A549 (cell line): ENCODE data around the gene NAPEPLD. TPM values are rescaled to one million over a fixed set of nuclear protein-coding genes. Genes with fewer than 3 reads are reported as not detected.
A peak's percentile ranks its signal among the peaks of the same experiment; 100 is the strongest.

Experiments
- ATAC-seq, 2 experiments: fragments of 200-7000 bp in 1 of 2; fragments of >200 bp in 1 of 2; cut with Nextera tagmentation in 1 of 2; cut with Tn5 transposase in 1 of 2; 3 replicates each; pipeline versions ENCODE4 v1.8.0 to v1.9.1; 2018 to 2020; ENCODE audit warnings: mild to moderate bottlenecking in 1 of 2, moderate library complexity in 1 of 2
- CTCF ChIA-PET: fragments of 300-600 bp; sonication (Branson Sonifier 250); formaldehyde crosslinking; extraction: SDS; loops from one replicate; lab custom pipeline; 2021; ENCODE audit warnings: antibody characterized with exemption, inconsistent platforms; lab: Yijun Ruan, JAX
- POLR2A ChIA-PET: fragments of 350-600 bp; formaldehyde crosslinking; extraction: SDS; loops from one replicate; lab custom pipeline; 2021; ENCODE audit warnings: antibody characterized with exemption, inconsistent platforms; lab: Yijun Ruan, JAX
- DNase-seq, 2 experiments: peaks; one replicate each; pipeline versions ENCODE4 v3.0.0 to v3.0.0-alpha.2; 2011 to 2016; ENCODE audit warnings: low read depth in 1 of 2, low spot score in 1 of 2
- FAIRE-seq: peaks from 2 replicates; lab custom pipeline; 2011; peaks lifted over from hg19 to GRCh38; lab: Jason Lieb, UNC
- H3K27ac ChIP-seq, 2 experiments: fragments of >200 bp; sonication (Bioruptor Twin); formaldehyde crosslinking; 3 replicates each; pipeline ENCODE4 v1.5.1; 2016 to 2017
- H3K4me1 ChIP-seq: fragments of >200 bp; sonication (Bioruptor Twin); formaldehyde crosslinking; 3 replicates; pipeline ENCODE4 v1.6.1; 2016
- H3K4me2 ChIP-seq: fragments of >200 bp; sonication (Bioruptor Twin); formaldehyde crosslinking; 3 replicates; pipeline ENCODE4 v1.6.1; 2016
- H3K4me3 ChIP-seq: fragments of >200 bp; sonication (Bioruptor Twin); formaldehyde crosslinking; 3 replicates; pipeline ENCODE4 v1.5.1; 2016
- H3K9me3 ChIP-seq: fragments of >200 bp; sonication (Bioruptor Twin); formaldehyde crosslinking; 3 replicates; pipeline ENCODE4 v1.6.1; 2016
- EHF ChIP-seq: fragments of 250-450 bp; sonication (Bioruptor Pico); IDR thresholded peaks from 2 replicates; pipeline ENCODE4 v1.5.0; 2020; ENCODE audit warnings: mild to moderate bottlenecking
- ESRRA ChIP-seq: fragments of 150-350 bp; IDR thresholded peaks from 2 replicates; pipeline ENCODE4 v1.6.1; 2014; ENCODE audit warnings: mild to moderate bottlenecking, low read length, borderline replicate concordance
- FOXS1 ChIP-seq: fragments of 250-450 bp; sonication (Bioruptor Pico); IDR thresholded peaks from 2 replicates; pipeline ENCODE4 v1.5.0; 2020; ENCODE audit warnings: mild to moderate bottlenecking, moderate library complexity
- HDAC2 ChIP-seq: fragments of 200-600 bp; sonication (generic); IDR thresholded peaks from 2 replicates; pipeline ENCODE4 v1.6.1; 2016
- HOXA7 ChIP-seq: fragments of 250-450 bp; sonication (Bioruptor Pico); IDR thresholded peaks from 2 replicates; pipeline ENCODE4 v1.5.0; 2020; ENCODE audit warnings: mild to moderate bottlenecking, moderate library complexity
- KDM1A ChIP-seq: fragments of 200-600 bp; sonication (generic); IDR thresholded peaks from 2 replicates; pipeline ENCODE4 v1.6.1; 2016; ENCODE audit warnings: low read depth, mild to moderate bottlenecking
- KDM5A ChIP-seq: fragments of 200-600 bp; sonication (generic); IDR thresholded peaks from 2 replicates; pipeline ENCODE4 v1.6.1; 2016; ENCODE audit warnings: antibody characterized with exemption, mild to moderate bottlenecking
- RAD21 ChIP-seq, 2 experiments: fragments of >200 bp in 1 of 2; sonication (Bioruptor Twin) in 1 of 2; formaldehyde crosslinking in 1 of 2; IDR thresholded peaks in 1 of 2; conservative IDR thresholded peaks in 1 of 2; 2 replicates in 1 of 2; 3 replicates in 1 of 2; pipeline ENCODE4 v1.6.1; 2012 to 2018; ENCODE audit warnings: inconsistent platforms in 1 of 2
- RNF2 ChIP-seq: fragments of 200-600 bp; sonication (generic); IDR thresholded peaks from 2 replicates; pipeline ENCODE4 v1.6.1; 2016; ENCODE audit warnings: low read depth, mild to moderate bottlenecking, antibody characterized with exemption, moderate library complexity, borderline replicate concordance
- TP53 ChIP-seq: fragments of 250-450 bp; sonication (Bioruptor Pico); IDR thresholded peaks from 2 replicates; pipeline ENCODE4 v1.5.0; 2021; ENCODE audit warnings: mild to moderate bottlenecking, moderate library complexity
- ZC3H11A ChIP-seq: fragments of 450-650 bp; IDR thresholded peaks from 2 replicates; pipeline ENCODE4 v1.6.1; 2014; ENCODE audit warnings: antibody characterized with exemption, mild to moderate bottlenecking
- ZFP36 ChIP-seq: fragments of 450-650 bp; IDR thresholded peaks from 2 replicates; pipeline ENCODE4 v1.6.1; 2014; ENCODE audit warnings: borderline replicate concordance; ENCODE audit not compliant: partially characterized antibody
- ZSCAN20 ChIP-seq: fragments of 250-450 bp; sonication (Bioruptor Pico); IDR thresholded peaks from 2 replicates; pipeline ENCODE4 v1.8.0; 2022; ENCODE audit warnings: mild to moderate bottlenecking, moderate library complexity
- WGBS: methylation state at CpG from one replicate; pipeline ENCODE4 v1.1.6; 2017; ENCODE audit errors: missing lambda C conversion rate; 5-methylcytosine and 5-hydroxymethylcytosine counted together
- polyA plus RNA-seq, 4 experiments: library from polyadenylated mRNA; depleted of rRNA in 3 of 4; stranded (reverse); fragments of >200 nt; fragmentation: RNase III in 1 of 4; extraction: RNeasy Plus Mini Kit Qiagen cat#74134 plus additional on column Dnase treatment in 1 of 4; gene quantifications; 2 replicates in 3 of 4; 3 replicates in 1 of 4; pipeline ENCODE4 v1.2.3, GENCODE V29; 2011 to 2017
- TF ChIP-seq, protein P1 (sequence below): fragments of >200 bp; sonication (Bioruptor Twin); formaldehyde crosslinking; IDR thresholded peaks from 3 replicates; pipeline ENCODE4 v1.5.1; 2016
- TF ChIP-seq, protein P2 (sequence below): IDR thresholded peaks from 2 replicates; pipeline ENCODE4 v1.6.1; 2012

Gene NAPEPLD
- polyA plus RNA-seq, 2 of the 4 experiments (the other 2 are of a cell fraction) = 10.1 to 12.0 TPM

DNA sequence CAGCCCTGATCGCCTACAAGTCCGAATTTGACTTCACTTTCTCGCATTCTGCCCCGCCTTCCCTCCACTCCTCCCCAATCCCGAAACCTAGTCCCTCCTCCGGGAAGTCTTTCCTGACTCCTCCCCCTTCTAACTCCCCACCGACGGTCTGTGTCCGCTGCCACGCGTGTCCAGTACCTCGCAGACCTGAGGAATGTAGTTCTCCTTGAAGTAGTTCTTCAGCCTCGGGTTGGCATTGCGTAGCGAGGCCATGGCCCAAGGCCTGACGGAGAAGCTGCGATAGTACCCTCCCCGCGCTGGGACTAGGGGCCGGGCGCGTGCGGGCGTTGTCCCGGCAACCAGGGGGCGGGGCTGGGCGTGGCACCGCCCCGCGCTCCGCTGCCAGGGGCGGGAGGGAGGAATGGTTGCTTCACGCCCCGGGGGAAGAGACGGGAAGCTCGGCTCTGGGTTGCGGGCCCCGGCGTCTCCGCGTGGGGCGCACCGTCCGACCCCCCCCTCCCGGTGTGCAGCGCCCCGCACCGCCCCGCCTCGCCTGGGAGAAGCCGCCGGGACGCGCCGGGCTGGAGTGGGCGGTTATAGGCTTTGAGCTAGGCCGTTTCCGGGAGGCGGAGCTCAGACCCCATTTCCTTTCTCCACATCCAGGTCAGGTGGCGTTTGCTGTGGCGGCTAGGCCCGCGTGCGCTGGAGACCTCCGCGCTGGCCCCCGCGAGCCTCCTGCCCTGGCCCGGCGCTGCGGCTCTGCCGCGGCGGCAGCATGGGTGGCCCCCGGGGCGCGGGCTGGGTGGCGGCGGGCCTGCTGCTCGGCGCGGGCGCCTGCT is 74.2 kb downstream of the NAPEPLD start, which contains the start of the genes ARMC10 and FBXL13 (continued):
- TF ChIP-seq TP53 (CRISPR knock-in tag) (0 out of 2 replicates have a peak, but pooled peaks have one; percentile 57), RNF2 (no peak)
- TF ChIP-seq, protein P1, sequence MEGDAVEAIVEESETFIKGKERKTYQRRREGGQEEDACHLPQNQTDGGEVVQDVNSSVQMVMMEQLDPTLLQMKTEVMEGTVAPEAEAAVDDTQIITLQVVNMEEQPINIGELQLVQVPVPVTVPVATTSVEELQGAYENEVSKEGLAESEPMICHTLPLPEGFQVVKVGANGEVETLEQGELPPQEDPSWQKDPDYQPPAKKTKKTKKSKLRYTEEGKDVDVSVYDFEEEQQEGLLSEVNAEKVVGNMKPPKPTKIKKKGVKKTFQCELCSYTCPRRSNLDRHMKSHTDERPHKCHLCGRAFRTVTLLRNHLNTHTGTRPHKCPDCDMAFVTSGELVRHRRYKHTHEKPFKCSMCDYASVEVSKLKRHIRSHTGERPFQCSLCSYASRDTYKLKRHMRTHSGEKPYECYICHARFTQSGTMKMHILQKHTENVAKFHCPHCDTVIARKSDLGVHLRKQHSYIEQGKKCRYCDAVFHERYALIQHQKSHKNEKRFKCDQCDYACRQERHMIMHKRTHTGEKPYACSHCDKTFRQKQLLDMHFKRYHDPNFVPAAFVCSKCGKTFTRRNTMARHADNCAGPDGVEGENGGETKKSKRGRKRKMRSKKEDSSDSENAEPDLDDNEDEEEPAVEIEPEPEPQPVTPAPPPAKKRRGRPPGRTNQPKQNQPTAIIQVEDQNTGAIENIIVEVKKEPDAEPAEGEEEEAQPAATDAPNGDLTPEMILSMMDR = 0 out of 3 replicates have a peak, but pooled peaks have one; percentile 7

DNA sequence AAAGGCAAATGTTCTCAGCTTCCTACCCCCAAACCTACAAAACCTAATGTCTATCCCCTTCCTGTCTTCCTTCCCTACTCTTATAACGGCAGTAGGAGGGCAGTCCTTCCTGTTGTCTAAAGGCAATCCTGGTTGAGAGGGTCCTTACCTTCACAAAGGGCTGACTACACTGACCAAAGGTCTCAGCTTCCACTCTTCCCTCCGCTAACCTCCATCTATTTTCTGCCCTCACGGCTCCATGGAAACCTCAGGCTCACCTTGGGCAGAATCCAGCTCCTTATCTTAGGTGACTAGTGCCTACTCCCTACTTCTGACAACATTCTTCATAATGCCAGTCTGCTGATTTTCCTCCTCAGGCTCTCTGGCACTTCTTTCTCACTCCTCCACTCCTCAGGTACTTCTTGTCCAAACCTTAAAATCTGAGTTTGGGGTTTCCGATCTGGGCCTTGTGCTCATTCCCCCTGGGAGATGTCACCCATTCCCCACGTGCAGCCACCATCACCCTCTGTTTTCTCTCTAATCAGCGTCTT is 74.8 kb downstream of the NAPEPLD start:
- Histone ChIP-seq H3K4me2 (peak overlapping the region; percentile 87), H3K4me1 (peaks cover 15% of the 10 kb centered on the region), H3K9me3 (no peaks in the 10 kb centered on the region), H3K4me3 (peak overlapping the region; percentile 93), H3K27ac (peak overlapping the region; percentile 88 to 94)
- ATAC-seq = peak; percentile 19 to 31
- ChIA-PET CTCF (interaction anchor here (0.5 to 6.1 kb wide), 4 partner anchors 9 to 1871 kb away, joined by 3 to 61 read pairs (median 6); no protein-coding TSS in a partner anchor), POLR2A (interaction anchor here (1.2 to 2.4 kb wide), 3 partner anchors 9 to 75 kb away, joined by 4 to 26 read pairs (median 19); partner anchors contain the start of gene NAPEPLD)
- 6% methylated on average over 6 of the region's 6 CpGs for WGBS
- no peak for FAIRE-seq
- TF ChIP-seq, protein P2, sequence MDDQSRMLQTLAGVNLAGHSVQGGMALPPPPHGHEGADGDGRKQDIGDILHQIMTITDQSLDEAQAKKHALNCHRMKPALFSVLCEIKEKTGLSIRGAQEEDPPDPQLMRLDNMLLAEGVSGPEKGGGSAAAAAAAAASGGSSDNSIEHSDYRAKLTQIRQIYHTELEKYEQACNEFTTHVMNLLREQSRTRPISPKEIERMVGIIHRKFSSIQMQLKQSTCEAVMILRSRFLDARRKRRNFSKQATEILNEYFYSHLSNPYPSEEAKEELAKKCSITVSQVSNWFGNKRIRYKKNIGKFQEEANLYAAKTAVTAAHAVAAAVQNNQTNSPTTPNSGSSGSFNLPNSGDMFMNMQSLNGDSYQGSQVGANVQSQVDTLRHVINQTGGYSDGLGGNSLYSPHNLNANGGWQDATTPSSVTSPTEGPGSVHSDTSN = no peak
- no peak for TF ChIP-seq EHF
- no peak for TF ChIP-seq FOXS1 (CRISPR knock-in tag)
- no peak for TF ChIP-seq HOXA7 (CRISPR knock-in tag)
- no peak for TF ChIP-seq ZFP36
- TF ChIP-seq ZSCAN20 (CRISPR knock-in tag) = no peak
- TF ChIP-seq KDM1A = no peak
- no peak for TF ChIP-seq RAD21 (conservative IDR thresholded peaks at IDR 0.05 in 1 of 2, IDR thresholded peaks at IDR 0.05 in 1 of 2)
- peak in 1 of 2 experiments; percentile 10 for DNase-seq

DNA sequence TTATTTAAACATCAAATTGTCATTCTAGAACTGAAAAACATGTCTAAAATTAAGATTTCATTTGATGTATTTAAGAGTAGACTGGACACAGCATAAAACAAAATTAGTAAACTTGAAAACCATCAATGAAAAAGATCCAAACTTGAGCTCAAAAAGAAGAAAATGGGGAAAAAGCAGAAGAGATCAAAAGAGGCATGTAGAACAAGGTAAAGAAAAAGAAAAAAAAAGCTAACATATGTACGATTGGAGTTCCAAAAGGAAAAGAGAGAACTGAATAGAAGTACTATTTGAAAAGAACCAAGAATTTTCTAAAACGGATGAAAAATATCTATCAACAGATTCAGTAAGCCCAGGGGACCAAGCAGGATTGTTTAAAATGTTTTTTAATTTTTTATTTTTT is 77.9 kb downstream of the NAPEPLD start:
- ChIA-PET POLR2A (interaction anchor here (0.6 kb wide), 1 partner anchor 316 kb away, joined by 3 read pairs; no protein-coding TSS in a partner anchor), CTCF (interaction anchor here (1.2 to 1.9 kb wide), 2 partner anchors 9 to 278 kb away, joined by 3 to 13 read pairs; no protein-coding TSS in a partner anchor)
- TF ChIP-seq ZSCAN20 (CRISPR knock-in tag) (no peak), ESRRA (no peak), KDM1A (no peak), ZC3H11A (no peak), HDAC2 (no peak), KDM5A (no peak)
- TF ChIP-seq, protein P2 = no peak
- Histone ChIP-seq H3K4me1 (peaks cover 6% of the 10 kb centered on the region), H3K27ac (no peak overlapping the region), H3K4me2 (no peak overlapping the region), H3K9me3 (no peaks in the 10 kb centered on the region), H3K4me3 (no peak overlapping the region)
- WGBS = 84% methylated on average over 2 of the region's 2 CpGs
- no peak for FAIRE-seq
- no peak for ATAC-seq
- DNase-seq = no peak
